Fibroblast of skin of scalp (primary cell): ENCODE data around the gene NCCRP1.

ENCODE experiments used
- DNase-seq: peaks from one replicate; pipeline ENCODE4 v3.0.0-alpha.2; 2013

Gene NCCRP1

GRCh38 chr19:39247701-39248664 lies 51.2 kb downstream of the NCCRP1 start:
- peak; percentile 14 for DNase-seq

GRCh38 chr19:39248806-39249205 lies 52.0 kb downstream of the NCCRP1 start, which contains the start of gene IFNL4:
IFNL4 (minus strand) TSS chr19:39248856.
- no peak for DNase-seq

GRCh38 chr19:39251081-39251480 lies 54.3 kb downstream of the NCCRP1 start:
- DNase-seq = no peak
